ENCODE measurements around the gene CUL7.

The CUL7 gene

DNA sequence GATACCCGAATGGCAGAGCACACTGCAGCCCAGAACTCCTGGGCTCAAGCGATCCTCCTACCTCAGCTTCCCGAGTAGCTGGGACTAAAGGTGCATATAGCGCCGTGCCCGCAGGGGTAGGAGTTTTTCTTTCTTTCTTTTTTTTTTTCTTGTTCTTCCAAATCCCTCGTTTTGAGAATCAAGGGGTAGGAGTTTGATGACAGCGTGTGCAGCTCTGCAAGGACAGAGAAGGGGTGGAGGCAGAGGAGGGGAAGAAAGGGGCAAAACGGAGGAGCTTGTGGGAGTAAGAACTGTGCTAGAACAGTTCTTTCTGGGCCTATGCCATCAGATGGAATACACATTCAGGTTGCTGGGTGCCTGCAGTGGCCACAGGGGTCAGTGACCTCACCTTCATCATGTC lies 16.9 kb downstream of the CUL7 start:
- TF ChIP-seq, protein P1, sequence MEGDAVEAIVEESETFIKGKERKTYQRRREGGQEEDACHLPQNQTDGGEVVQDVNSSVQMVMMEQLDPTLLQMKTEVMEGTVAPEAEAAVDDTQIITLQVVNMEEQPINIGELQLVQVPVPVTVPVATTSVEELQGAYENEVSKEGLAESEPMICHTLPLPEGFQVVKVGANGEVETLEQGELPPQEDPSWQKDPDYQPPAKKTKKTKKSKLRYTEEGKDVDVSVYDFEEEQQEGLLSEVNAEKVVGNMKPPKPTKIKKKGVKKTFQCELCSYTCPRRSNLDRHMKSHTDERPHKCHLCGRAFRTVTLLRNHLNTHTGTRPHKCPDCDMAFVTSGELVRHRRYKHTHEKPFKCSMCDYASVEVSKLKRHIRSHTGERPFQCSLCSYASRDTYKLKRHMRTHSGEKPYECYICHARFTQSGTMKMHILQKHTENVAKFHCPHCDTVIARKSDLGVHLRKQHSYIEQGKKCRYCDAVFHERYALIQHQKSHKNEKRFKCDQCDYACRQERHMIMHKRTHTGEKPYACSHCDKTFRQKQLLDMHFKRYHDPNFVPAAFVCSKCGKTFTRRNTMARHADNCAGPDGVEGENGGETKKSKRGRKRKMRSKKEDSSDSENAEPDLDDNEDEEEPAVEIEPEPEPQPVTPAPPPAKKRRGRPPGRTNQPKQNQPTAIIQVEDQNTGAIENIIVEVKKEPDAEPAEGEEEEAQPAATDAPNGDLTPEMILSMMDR (IDR thresholded peaks at IDR 0.05), result no peak
- no peak overlapping the region for H3K27ac ChIP-seq
- no peak overlapping the region for H3K4me3 ChIP-seq

DNA sequence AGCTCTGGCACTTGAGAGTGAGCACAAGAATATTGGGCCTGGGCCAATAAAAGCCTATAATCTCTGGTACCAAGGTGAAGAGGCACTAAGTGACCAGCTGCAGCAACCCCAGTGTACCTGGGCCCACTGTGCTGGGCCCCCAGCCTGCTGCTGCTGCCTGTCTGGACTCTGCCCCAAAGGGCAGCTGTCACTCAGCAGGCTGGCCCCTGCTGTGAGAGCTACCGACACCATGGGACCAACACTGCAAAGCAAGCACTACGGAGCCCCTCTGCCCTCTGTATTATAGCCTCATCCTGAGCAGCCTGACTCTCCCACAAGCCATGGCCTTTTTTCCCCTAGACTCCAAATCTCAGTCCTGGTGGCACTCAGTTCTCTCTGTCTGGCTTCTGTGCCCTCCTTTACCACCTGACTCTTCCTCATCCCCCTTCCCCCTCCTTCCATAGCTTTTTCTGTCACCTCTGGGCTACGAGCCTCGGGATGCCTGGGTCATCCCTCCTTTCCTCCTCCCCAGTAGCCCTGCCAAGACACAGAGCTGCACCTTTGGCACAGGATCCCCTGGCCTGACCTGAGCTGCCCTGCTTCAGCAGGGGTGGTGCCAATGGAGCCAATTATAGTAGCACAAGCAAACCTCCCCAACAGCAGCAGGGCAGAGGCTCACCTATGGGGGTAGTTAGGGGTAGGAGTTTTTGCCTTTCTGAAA lies 18.0 kb downstream of the CUL7 start:
- DNase-seq (ENCODE audit: low spot score), result no peak
- Histone ChIP-seq H3K27ac (no peak overlapping the region), H3K4me3 (no peak overlapping the region)
- TF ChIP-seq, protein P1 (IDR thresholded peaks at IDR 0.05), result no peak

More for the DNA sequence above, 16.9 kb downstream of the CUL7 start:
- no peak for DNase-seq (ENCODE audit: low spot score)

DNA sequence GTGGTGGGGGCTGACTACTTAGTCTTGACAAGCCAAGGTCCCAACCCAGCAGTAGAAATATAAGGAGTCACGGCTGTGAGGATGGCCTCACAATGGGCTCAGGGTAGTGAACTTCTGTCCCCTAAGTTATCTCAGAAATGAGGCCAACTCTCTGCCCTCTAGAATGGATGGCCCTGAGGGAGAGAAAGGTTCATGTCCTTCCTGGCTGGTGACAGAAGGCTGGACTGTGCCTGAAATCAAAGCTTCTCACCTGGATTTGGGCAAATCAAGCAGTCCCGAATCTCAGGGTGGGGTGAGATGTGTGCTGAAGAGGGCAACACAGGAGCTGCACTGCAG lies 19.5 kb downstream of the CUL7 start:
- DNase-seq (ENCODE audit: low spot score), result no peak

DNA sequence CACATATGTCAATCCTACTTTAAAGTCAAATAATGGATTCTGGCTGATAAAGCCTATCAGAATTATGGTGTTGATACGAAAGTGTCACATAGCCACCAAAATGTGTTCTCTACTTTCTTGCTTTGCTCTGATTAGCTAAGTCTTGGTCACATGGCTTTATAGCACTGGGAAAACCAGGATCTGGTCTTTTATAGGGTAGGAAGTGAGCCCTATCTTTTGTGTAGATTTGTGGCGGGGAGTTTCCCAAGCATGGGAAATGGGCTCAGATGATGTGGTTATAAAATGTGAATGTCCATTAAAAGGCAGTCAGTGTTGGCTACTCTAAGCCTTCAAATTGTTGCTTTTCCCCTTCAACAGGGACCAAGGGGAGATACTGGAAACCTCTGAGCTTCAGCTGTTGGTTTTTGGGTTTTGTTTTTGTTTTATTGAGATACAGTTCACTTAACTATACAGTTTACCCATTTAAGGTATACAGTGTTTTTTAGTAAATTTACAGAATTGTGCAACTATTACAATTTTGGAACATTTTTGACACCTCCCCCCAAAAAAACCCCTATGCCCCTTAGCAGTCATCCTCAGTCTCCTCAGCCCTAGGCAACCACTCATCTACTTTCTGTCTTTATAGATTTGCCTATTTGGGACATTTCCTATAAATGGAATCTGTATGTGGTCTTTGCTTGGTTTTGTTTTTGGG lies 20.0 kb downstream of the CUL7 start:
- no peak for DNase-seq (ENCODE audit: low spot score)
- Histone ChIP-seq H3K27ac (no peak overlapping the region), H3K4me3 (no peak overlapping the region)
- TF ChIP-seq, protein P1 (IDR thresholded peaks at IDR 0.05), result no peak

More for the DNA sequence above, 19.5 kb downstream of the CUL7 start:
- TF ChIP-seq, protein P1 (IDR thresholded peaks at IDR 0.05), result no peak
- H3K4me3 ChIP-seq, result no peak overlapping the region
- H3K27ac ChIP-seq, result no peak overlapping the region

DNA sequence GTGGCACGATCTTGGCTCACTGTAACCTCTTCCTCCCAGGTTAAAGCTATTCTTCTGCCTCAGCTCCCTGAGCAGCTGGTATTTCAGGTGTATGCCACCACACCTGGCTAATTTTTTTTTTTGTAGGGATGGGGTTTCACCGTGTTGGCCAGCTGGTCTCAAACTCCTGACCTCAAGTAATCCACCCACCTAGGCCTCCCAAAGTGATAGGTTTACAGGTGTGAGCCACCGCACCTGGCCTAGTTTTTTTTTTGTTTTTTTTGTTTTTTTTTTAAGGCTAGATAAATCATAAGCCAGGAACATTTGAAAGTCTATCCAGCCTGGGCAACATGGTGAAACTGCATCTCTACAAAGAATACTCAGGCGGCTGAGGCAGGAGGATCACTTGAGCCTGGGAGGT lies 21.3 kb downstream of the CUL7 start:
- Histone ChIP-seq H3K4me3 (no peak overlapping the region), H3K27ac (no peak overlapping the region)
- no peak for DNase-seq (ENCODE audit: low spot score)
- TF ChIP-seq, protein P1 (IDR thresholded peaks at IDR 0.05), result no peak

DNA sequence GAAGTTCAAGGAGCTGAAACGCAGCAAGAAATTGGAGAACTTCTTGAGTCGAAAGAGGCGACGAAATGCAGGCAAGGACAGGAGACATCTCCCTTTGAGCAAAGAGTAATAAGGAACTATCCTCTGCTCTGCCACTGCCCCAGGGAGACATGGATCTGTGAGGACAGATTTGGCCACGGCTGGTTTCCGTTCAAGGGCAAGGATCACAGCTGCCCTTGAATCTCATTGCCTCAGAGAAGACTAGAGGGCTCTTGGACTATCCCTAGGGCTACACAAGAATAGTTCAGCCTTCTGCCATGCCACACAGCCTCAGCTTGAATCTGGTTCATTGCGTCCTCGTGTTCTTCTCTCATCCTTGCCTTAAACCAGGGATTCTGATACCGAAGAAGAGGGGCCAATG lies 24.5 kb downstream of the CUL7 start:
- DNase-seq (ENCODE audit: low spot score), result no peak
- TF ChIP-seq, protein P1 (IDR thresholded peaks at IDR 0.05), result no peak
- no peak overlapping the region for H3K4me3 ChIP-seq
- H3K27ac ChIP-seq, result no peak overlapping the region

DNA sequence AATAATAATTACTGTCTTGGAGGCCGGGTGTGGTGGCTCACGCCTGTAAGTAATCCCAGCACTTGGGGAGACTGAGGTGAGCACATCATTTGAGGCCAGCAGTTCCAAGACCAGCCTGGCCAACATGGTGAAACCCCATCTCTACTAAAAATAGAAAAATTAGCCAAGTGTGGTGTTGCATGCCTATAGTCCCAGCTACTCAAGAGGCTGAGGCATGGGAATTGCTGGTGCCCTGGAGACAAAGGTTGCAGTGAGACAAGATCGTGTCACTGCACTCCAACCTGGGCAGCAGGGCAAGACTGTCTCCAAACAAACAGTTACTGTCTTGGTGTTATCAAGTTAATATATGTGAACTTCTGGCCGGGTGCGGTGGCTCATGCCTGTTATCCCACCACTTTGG lies 27.3 kb downstream of the CUL7 start:
- H3K27ac ChIP-seq, result no peak overlapping the region
- no peak for DNase-seq (ENCODE audit: low spot score)
- TF ChIP-seq, protein P1 (IDR thresholded peaks at IDR 0.05), result no peak

More for the DNA sequence above, 27.3 kb downstream of the CUL7 start:
- no peak overlapping the region for H3K4me3 ChIP-seq

Data from coronary artery (tissue), 2 donors.